ENCODE measurements around the gene SUSD4. TPM values are rescaled to one million over a fixed set of nuclear protein-coding genes. Genes with fewer than 3 reads are reported as not detected.

Gene SUSD4
- total and polyA plus RNA-seq, 2 experiments from 2014 or later, result 5.6 to 8.3 TPM

DNA sequence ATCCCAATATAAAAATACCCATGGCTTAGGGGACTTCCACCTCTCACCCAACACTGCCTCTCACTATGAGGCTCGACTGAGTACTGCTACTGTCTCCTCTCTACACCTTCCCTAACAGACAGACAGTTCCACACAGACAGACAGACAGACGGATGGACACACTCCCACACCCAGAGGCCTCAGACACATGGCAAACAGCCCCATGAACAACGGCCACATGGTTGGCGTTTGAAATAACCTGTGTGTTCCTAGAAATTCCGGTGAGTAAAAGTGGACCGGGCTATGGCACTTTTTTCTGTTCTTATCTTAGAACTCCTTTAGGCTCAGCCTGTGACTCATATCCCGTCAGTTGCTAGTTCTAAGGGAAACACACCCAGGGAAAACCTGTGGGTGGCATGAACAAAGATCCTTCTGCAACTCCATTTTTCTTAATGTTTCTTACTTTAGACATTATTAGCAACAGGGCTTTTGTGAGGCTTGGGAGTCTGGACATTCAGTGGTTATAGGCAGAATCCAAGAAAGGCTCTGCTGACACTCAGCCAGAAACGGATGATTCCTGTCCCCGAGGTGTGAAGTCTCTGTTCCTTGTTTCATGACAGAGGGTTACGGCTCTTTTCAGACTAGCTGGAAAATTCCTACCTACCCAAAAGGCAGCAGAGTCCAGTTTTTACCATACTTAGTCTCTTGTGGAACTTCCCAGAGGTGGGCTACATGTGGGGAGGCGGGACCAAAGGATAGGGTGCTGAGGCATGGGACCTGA lies 130.4 kb downstream of the SUSD4 start:
- Histone ChIP-seq H3K4me2 (no peak overlapping the region), H3K4me1 (ENCODE audit: insufficient read depth) (peaks cover 5% of the 10 kb centered on the region), H2AFZ (no peak overlapping the region), H3K9me2 (replicated peaks; ENCODE audit: insufficient read depth) (no peaks in the 10 kb centered on the region), H4K20me1 (ENCODE audit: insufficient read depth, poor library complexity, severe bottlenecking) (no peaks in the 10 kb centered on the region), H3K27ac (peak overlapping the region; percentile 69), H3K4me3 (no peak overlapping the region), H3K27me3 (no peaks in the 10 kb centered on the region), H3K36me3 (replicated peaks; ENCODE audit: insufficient read depth, low read depth) (no peaks in the 10 kb centered on the region), H3K9me3 (ENCODE audit: low read depth) (no peaks in the 10 kb centered on the region), H3K79me2 (no peaks in the 10 kb centered on the region)
- TF ChIP-seq, protein P1, sequence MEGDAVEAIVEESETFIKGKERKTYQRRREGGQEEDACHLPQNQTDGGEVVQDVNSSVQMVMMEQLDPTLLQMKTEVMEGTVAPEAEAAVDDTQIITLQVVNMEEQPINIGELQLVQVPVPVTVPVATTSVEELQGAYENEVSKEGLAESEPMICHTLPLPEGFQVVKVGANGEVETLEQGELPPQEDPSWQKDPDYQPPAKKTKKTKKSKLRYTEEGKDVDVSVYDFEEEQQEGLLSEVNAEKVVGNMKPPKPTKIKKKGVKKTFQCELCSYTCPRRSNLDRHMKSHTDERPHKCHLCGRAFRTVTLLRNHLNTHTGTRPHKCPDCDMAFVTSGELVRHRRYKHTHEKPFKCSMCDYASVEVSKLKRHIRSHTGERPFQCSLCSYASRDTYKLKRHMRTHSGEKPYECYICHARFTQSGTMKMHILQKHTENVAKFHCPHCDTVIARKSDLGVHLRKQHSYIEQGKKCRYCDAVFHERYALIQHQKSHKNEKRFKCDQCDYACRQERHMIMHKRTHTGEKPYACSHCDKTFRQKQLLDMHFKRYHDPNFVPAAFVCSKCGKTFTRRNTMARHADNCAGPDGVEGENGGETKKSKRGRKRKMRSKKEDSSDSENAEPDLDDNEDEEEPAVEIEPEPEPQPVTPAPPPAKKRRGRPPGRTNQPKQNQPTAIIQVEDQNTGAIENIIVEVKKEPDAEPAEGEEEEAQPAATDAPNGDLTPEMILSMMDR (IDR thresholded peaks at IDR 0.05; ENCODE audit: poor library complexity), result no peak
- TF ChIP-seq EZH2 (IDR thresholded peaks at IDR 0.05; ENCODE audit: borderline replicate concordance) (no peak), EZH2phosphoT487 (IDR thresholded peaks at IDR 0.05; ENCODE audit: low read depth, severe bottlenecking, unreplicated experiment) (no peak)
- peak; percentile 74 for DNase-seq (ENCODE audit: low spot score)
- WGBS (ENCODE audit: low lambda C conversion rate, missing lambda C conversion rate), result 38% methylated on average over 11 of the region's 11 CpGs

DNA sequence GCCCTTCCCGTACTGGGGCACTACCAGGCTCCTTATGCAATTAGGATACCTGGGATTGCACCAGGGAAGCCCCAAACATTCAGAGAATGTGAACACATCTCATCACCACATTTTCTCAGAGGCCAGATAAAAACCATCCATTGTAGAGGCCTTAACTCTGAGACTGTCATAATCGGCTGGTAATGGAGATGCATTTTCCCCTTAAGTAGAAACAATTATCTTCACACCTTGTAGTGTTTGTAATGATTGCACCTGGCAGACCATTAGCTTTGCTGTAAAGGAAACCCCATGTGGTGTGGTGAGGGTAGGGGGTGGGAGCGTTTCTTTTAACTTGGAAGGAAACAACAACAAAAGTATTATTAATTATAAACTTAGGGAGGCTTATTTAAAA lies 131.0 kb downstream of the SUSD4 start:
- DNase-seq (ENCODE audit: low spot score), result no peak
- Histone ChIP-seq H3K27ac (peak overlapping the region; percentile 25), H3K27me3 (no peaks in the 10 kb centered on the region), H4K20me1 (ENCODE audit: insufficient read depth, poor library complexity, severe bottlenecking) (no peaks in the 10 kb centered on the region), H3K9me3 (ENCODE audit: low read depth) (no peaks in the 10 kb centered on the region), H3K36me3 (replicated peaks; ENCODE audit: insufficient read depth, low read depth) (no peaks in the 10 kb centered on the region), H3K4me1 (ENCODE audit: insufficient read depth) (peaks cover 5% of the 10 kb centered on the region), H3K79me2 (no peaks in the 10 kb centered on the region), H3K9me2 (replicated peaks; ENCODE audit: insufficient read depth) (no peaks in the 10 kb centered on the region), H3K4me3 (no peak overlapping the region), H2AFZ (no peak overlapping the region), H3K4me2 (no peak overlapping the region)
- 71% methylated on average over 3 of the region's 3 CpGs for WGBS (ENCODE audit: low lambda C conversion rate, missing lambda C conversion rate)
- TF ChIP-seq, protein P1 (IDR thresholded peaks at IDR 0.05; ENCODE audit: poor library complexity), result no peak
- TF ChIP-seq EZH2phosphoT487 (IDR thresholded peaks at IDR 0.05; ENCODE audit: low read depth, severe bottlenecking, unreplicated experiment) (no peak), EZH2 (IDR thresholded peaks at IDR 0.05; ENCODE audit: borderline replicate concordance) (no peak)

DNA sequence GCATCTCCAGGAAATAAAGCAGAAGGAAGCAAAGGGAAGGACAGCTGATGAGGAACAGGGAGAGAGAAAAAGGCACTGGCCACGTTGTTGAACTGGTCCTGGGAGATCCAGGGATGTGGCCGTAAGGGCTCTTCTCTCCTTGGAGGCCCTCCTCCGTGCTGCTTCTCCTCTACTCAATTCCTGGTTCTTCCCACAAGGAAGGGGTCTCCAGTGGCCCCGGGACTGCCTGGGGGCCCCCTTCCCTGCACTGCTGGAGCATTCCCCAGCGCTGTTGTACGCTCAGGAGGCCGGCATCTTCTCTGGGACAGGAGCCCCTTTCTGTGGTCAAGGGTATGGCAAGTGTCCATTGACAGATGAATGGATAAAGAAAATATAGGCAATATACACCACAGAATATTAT lies 132.4 kb downstream of the SUSD4 start:
- DNase-seq (ENCODE audit: low spot score), result no peak
- TF ChIP-seq, protein P1 (IDR thresholded peaks at IDR 0.05; ENCODE audit: poor library complexity), result no peak
- TF ChIP-seq EZH2phosphoT487 (IDR thresholded peaks at IDR 0.05; ENCODE audit: low read depth, severe bottlenecking, unreplicated experiment), result no peak
- TF ChIP-seq EZH2 (IDR thresholded peaks at IDR 0.05; ENCODE audit: borderline replicate concordance), result no peak
- no peaks in the 10 kb centered on the region for H3K79me2 ChIP-seq
- H3K4me3 ChIP-seq, result no peak overlapping the region
- H3K4me1 ChIP-seq (ENCODE audit: insufficient read depth), result peaks cover 5% of the 10 kb centered on the region
- no peaks in the 10 kb centered on the region for H3K9me2 ChIP-seq (replicated peaks; ENCODE audit: insufficient read depth)
- H2AFZ ChIP-seq, result no peak overlapping the region
- no peaks in the 10 kb centered on the region for H4K20me1 ChIP-seq (ENCODE audit: insufficient read depth, poor library complexity, severe bottlenecking)
- H3K27ac ChIP-seq, result no peak overlapping the region
- H3K27me3 ChIP-seq, result no peaks in the 10 kb centered on the region
- H3K4me2 ChIP-seq, result no peak overlapping the region
- 86% methylated on average over 7 of the region's 7 CpGs for WGBS (ENCODE audit: low lambda C conversion rate, missing lambda C conversion rate)
- H3K36me3 ChIP-seq (replicated peaks; ENCODE audit: insufficient read depth, low read depth), result no peaks in the 10 kb centered on the region
- H3K9me3 ChIP-seq (ENCODE audit: low read depth), result no peaks in the 10 kb centered on the region

All from hepatocyte (in vitro differentiated cells).